ENCODE measurements around the gene MON2.

GRCh38 chr12:62640910-62641448 is 174.4 kb downstream of the MON2 start:
- TF ChIP-seq CTCF (IDR thresholded peaks at IDR 0.05) (no peak), POLR2AphosphoS5 (IDR thresholded peaks at IDR 0.05) (no peak), POLR2A (IDR thresholded peaks at IDR 0.05) (no peak)
